HEK293 (cell line): ENCODE measurements around the gene HLA-DPB1.

Source experiments
- TSHZ1 ChIP-seq: fragments of 450-650 bp; formaldehyde crosslinking; IDR thresholded peaks from 2 replicates; pipeline ENCODE4 v1.5.1; 2016; ENCODE audit warnings: missing biosample characterization, missing genetic modification characterization, borderline replicate concordance
- ZFP37 ChIP-seq: fragments of 450-650 bp; formaldehyde crosslinking; IDR thresholded peaks from 2 replicates; pipeline ENCODE4 v1.5.1; 2016; ENCODE audit warnings: missing biosample characterization, missing genetic modification characterization
- ZNF112 ChIP-seq: fragments of 450-650 bp; formaldehyde crosslinking; IDR thresholded peaks from 2 replicates; pipeline ENCODE4 v1.5.0; 2017; ENCODE audit warnings: missing biosample characterization, missing genetic modification characterization
- ZNF121 ChIP-seq: fragments of 450-650 bp; formaldehyde crosslinking; IDR thresholded peaks from 2 replicates; pipeline ENCODE4 v1.5.1; 2016; ENCODE audit warnings: missing biosample characterization, missing genetic modification characterization
- ZNF239 ChIP-seq: fragments of 450-650 bp; formaldehyde crosslinking; IDR thresholded peaks from 2 replicates; pipeline ENCODE4 v1.5.1; 2016; ENCODE audit warnings: missing biosample characterization, missing genetic modification characterization
- ZNF266 ChIP-seq: fragments of 450-650 bp; formaldehyde crosslinking; IDR thresholded peaks from 2 replicates; pipeline ENCODE4 v1.5.1; 2016; ENCODE audit warnings: missing biosample characterization, missing genetic modification characterization, low read depth
- ZNF350 ChIP-seq: fragments of 450-650 bp; formaldehyde crosslinking; IDR thresholded peaks from 2 replicates; pipeline ENCODE4 v1.5.0; 2017; ENCODE audit warnings: missing biosample characterization, mild to moderate bottlenecking, missing genetic modification characterization
- ZNF398 ChIP-seq: fragments of 450-650 bp; formaldehyde crosslinking; IDR thresholded peaks from 2 replicates; pipeline ENCODE4 v1.5.1; 2017; ENCODE audit warnings: missing biosample characterization, missing genetic modification characterization
- ZNF639 ChIP-seq: fragments of 450-650 bp; formaldehyde crosslinking; IDR thresholded peaks from 2 replicates; pipeline ENCODE4 v1.5.1; 2016; ENCODE audit warnings: missing biosample characterization, missing genetic modification characterization
- ZNF837 ChIP-seq: fragments of 450-650 bp; formaldehyde crosslinking; IDR thresholded peaks from 2 replicates; pipeline ENCODE4 v1.5.1; 2016; ENCODE audit warnings: missing biosample characterization, missing genetic modification characterization

GRCh38 chr6:33034554-33034953 lies 41.2 kb upstream of the HLA-DPB1 start:
- TF ChIP-seq TSHZ1 (no peak), ZFP37 (no peak), ZNF350 (tag by site-specific recombination) (no peak), ZNF837 (no peak), ZNF266 (no peak), ZNF239 (tag by site-specific recombination) (no peak), ZNF121 (no peak), ZNF398 (tag by site-specific recombination) (no peak), ZNF639 (tag by site-specific recombination) (no peak), ZNF112 (no peak)
